NCI-H128 (cell line): ENCODE results near the gene MAN1C1.
"Not testable (repeated sequence)": the region's sequence is repeated elsewhere in the genome, so short reads cannot be mapped to it uniquely, and the experiment has no call there.

Experiments
- DNase-seq: peaks from one replicate; lab custom pipeline; 2025; ENCODE audit not compliant: unreplicated experiment; lab: John Stamatoyannopoulos, UW

Gene MAN1C1

DNA sequence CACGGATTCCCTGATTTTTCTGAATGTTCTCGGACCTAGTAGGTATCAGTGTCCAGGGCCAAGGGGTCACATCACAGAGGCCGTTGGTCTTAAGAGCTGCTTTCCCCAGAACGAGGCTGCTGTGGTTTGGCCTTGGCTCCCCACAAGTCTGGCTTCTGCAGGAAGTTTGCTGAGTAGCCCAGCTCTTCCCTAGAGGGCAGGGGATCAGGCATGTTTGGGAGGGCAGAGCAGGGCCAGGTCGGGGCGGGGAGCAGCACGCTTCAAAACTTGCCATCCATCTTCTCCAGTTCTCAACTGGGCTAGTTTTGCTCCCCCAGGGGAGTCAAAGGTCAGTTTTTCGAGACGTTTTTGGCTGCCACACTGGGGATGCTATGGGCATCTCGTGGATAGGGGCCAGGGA, 37.0 kb downstream of the MAN1C1 start:
- no peak for DNase-seq

DNA sequence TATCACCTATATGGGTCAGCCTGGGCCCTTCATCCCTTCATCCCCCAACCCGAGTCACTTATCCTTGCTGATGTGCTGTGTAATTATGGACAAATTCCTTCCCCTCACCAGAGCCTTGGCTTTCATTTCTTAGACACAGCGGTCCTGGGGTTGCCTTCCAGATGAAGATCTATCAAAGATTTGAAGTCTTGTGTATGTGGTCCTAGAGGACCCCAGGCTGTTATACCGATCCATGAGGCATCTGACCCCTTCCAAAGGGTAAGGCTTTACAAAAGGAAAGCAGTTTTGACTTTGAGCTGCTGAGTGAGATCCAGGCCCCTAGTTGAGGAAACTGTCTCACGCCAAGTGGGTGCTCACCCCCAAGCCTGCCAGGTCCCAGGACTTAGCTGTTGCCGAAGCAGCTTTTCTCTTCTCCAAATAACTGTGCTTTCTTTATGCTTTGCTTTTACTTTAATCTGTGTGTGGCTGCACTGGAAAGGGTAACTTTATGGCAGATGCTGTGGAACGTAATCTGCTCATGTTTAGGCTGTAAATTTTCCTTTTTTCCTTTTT, 37.6 kb downstream of the MAN1C1 start:
- DNase-seq, result no peak

DNA sequence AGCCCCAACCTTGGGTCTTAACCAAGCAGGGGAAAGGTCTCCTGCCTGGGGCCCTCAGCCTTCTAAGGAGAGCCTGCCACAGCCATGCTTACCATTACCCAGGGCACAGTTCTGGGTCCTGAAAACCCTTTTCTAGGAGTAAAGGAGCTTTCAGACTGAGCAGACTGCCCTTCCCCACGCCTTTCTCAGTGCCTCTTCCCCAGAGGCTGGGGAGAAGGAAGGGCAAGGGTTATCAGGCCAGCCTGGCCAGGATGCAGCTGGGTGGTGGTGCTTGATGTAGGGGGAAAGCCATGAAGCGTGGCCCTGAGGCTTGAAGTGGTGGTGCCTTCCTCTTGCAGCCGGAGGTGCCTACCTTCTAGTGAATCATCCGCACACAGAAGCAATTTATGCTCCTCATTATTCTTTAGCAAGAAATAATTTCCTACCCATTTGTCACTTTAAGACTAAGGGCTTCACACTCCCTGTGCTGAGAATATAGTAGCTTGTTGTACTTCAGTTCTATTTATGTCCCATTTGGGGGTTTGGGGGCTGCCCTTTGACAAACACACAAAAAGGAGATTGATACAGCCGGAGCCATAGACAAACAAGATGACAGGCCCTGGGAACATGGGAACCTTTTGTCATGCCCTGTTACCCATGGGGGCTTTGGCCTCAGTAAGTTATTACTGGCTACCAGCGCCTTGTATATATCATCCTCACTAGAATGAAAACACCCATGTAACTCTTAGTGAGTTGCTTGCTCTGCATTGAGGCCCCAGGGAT, 40.7 kb downstream of the MAN1C1 start:
- DNase-seq, result no peak

DNA sequence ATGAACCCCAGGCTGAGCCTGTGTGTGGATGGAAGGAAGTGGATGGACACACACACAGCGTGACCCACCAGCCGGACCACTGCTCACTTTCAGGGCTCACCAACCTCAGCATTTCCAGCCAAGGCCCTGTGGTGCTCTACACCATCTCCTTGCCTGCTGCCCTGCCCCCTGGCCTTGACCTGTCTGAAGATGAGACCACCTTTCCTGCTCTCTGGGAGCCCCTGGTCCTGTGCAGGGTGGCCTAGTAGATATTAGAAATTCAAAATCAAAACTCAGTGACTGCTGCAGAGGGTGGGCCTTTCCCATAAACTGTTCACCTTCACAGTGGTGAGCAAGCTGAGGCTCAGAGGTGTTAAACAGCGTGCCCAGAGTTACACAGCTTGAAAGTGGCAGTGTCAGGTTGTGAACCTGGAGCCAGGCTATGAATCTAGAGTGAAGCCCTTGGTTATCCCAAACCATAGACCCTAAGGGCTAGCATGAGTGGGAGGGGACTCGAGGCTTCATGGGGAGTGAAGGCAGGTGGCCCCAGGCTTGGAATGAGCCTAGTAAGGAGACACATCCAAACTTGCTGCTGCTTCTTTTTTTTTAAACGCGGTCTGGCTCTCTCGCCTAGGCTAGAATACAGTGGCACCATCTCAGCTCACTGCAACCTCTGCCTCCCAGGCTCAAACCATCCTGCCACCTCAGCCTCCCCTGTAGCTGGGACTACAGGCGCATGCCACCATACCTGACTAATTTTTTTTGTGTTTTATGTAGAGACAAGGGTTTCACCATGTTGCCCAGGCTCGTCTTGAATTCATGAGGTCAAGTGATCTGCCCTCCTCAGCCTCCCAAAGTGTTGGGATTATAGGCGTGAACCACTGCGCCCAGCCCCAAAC, 41.5 kb downstream of the MAN1C1 start:
- DNase-seq, result no peak

DNA sequence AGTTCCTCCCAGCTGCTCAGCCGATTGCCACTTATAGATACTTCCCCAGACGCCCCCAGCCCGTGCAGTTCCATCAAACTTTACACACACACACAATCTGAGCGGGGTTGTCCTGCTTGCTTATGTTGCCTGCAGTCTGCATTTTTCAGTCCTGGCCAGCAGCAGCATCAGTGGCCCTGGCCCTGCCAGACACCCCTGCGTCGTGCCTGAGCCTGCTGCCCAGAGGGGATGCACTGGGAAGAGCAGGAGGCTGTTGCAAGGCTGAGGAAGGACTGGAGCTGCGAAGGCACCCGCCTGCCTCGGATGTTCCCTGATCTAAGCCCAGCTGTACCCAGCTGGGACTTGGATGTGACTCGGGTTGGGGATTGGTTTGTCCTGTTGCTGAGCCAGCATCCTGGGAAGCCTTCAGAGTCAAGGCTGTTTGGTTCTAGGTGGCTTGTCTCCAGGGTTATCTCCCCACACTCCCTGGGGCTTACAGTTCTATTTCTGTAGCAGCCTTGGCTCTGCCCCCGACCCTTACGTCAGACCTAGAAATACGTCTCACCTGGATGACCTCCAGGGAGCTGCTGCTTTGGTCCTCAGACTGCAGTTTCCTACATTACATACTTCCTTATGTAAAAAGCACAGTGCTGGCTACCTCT, 42.3 kb downstream of the MAN1C1 start:
- DNase-seq, result no peak

DNA sequence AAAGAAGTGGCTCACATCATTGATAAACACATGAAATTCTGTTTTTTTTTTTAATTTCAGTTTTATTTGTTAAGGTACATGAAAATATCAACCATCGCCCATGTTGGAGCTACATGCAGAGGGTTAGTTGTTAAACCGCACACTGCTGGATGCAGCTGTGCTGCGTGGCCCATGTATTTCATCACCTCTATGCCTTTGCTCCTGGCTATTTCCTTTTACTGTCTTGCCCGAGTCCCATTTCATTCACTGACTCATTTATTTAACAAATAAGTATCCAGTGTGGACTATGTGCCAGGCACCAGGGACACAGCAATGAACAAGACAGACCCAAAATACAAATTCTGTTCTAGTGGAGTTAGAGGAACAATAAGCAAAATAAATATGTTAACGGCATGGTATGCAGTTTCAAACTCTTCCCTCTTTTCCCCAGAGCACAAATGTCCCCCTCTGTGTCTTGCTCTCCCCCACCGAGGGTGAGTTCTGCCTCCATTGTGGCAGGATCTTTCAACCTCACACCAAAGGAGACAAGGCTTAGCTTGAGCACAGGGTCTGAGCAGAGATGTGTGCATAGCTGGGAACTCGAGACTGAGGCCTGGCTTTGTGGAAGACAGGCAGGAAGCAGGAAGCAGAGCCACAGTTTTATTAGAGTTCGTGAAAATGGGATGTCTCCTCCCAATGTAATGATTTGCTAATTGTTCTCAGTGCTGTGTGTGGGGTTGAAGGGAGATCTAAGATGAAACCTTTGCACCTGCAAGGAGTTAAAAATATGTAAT, 44.6 kb downstream of the MAN1C1 start:
- no peak for DNase-seq

DNA sequence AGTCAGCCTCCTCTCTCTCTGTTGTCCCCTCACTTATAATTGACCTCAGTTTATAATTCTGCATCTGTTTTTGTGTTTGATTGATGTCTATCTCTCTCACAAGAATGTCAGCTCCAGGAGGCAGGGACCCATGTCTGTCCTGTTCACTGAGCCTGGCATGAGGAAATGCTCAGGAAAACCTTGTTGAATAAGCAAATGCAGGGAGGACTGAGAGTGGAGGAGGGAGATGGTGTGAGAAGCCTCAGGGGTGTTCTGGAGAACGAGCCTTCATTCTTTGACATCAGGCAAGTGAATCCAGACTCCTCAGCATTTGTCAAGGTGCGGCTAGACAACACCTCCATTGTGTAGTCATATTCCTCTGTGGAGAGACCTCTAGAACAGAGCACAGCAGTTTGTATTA, 45.5 kb downstream of the MAN1C1 start:
- no peak for DNase-seq

DNA sequence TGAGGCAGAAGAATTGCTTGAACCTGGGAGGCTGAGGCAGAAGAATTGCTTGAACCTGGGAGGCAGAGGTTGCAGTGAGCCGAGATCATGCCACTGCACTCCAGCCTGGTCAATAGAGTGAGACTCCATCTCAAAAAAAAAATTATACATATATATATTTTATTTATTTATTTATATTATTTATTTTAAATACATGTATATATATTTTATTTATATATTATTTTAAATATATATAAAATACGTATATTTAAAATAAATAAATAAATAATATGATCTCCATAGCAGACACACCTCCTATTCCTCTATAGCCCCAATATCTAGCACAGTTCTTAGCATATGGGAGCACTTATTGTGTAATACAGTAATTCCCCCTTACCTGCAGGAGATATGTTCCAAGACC, 46.4 kb downstream of the MAN1C1 start:
- not testable (repeated sequence) for DNase-seq

DNA sequence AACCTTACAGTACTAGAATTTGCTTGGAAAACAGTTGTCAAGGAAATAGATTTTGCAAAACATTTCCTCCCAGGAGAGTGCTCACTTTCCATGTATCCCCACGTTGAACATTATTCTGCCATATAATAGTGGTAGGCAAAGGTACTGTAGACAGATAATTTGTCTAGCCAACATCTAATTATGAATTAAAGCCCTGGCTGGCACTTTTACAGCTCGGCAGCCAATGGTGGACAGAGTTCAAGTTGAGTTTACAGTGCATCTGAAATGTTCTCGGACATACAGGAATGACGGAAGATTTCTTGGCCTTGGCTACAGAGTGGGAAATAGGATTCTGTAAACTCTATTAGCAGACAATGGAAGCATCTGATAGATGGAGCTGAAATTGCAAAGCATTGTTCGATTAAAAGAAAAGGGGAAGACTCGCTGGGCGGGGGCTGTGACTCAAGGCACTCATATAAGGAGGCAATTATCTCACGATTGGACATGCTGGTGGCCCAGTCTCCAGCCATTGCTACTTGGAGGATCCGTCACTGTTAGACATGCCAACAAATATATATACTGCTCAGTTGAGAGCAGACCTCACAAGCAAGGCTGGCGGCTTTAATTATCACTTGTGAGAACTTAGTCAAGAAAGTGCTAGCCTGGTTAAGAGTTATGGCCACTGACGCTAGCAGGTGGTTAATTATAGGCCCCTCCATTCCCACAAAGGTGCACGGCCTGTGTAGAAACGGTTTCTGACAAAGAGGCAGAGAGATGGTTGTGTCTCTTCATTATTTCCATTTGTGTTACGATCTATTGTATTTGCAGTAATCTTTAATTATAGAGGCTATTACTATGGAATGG, 48.0 kb downstream of the MAN1C1 start:
- no peak for DNase-seq

DNA sequence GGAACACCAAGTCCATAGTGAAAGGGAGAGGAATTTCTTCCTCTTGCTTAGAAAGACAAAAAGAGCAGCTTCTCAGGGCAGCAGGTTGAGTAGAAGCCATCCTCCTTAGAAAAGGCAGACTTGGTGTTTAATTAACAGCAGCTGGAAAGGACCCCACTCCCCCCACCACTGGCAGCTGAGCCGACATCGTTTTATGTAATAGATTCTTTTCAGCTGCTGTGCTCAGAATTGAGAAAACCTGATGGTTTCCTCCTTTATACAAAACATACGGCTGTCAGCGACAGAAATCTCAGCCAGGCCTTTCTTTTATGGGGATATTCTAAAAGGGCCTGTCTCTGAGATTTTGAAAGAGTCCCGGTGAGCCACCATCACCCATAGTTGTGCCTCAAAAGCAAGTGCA, 49.9 kb downstream of the MAN1C1 start:
- DNase-seq, result no peak

DNA sequence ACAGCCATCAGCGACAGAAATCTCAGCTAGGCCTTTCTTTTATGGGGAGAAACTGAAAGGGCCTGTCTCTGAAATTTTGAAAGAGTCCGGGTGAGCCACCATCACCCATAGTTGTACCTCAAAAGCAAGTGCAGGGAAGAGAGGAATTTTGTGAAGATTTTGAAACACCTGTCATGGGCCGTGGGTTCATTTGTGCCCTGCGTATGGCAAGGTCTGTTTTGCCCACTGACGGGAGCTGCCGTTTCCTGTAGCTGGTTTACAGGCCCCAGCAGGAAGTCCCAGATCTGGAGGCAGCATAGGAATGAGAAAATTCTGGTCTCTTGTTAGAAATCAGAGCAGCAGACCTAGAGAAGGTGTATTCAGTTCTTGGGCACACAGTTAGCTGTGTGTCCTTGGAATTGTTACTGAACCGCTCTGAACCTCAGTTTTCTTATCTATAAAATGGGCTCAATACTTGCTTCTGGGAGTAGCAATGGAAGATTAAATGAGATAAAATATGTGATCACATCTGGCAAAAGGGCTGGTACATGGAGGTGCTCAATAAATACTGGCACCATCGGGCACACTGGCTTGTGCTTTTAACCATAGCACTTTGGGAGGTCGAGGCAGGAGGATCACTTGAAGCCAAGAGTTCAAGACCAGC, 52.5 kb downstream of the MAN1C1 start:
- DNase-seq, result no peak

DNA sequence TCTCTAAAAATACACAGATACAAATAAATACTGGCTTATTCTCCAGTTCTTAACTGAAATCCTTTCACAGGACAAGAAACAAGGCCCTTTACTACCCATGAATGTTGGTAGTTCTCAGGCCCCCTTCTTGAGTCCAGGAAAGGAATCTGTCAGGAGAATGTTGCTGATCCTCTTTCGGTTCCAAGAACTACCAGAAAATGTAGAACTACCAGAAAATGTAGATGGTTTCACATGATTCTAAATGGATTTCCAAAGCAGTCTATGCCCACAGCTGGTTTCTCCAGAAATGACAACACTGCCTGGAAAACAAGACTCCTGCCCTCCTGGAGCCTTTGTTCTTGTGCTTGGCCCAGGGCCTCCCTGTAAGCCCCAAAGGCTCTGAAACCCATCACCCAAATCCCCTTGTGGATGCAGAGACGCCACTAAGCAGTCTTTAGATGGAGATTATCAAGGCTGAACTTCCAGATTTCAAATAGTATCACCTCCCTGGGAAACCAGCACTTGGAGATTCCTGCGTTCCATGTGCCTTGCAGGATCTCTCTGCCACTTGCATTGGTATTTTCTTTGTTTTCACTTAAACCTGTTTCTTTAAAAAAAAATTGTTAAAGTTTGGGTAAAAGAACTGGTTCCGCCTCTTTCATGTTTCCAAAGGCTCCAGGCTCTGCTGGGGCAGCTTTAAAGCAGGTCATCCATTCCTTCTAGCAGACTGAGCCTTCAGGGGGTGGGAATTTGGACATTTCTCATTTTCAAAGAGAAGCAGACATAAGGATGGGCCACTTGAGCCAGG, 53.4 kb downstream of the MAN1C1 start:
- no peak for DNase-seq

DNA sequence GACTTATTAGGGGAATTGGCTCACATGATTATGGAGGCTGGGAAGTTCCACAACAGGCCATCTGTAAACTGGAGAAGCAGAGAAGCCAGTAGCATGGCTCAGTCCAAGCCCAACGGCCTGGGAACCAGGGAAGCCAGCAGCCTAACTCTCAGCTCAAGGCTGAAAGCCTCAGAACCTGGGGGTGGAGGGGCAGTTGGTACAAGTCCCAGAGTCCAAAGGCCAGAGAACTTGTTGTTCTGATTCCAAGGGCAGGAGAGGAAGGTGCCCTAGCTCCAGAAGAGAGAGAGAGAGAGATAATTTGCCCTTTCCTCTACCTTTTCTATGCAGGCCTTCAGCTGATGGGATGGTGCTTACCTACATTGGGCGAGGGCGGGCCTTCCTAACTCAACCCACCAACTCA, 55.3 kb downstream of the MAN1C1 start:
- DNase-seq, result no peak

DNA sequence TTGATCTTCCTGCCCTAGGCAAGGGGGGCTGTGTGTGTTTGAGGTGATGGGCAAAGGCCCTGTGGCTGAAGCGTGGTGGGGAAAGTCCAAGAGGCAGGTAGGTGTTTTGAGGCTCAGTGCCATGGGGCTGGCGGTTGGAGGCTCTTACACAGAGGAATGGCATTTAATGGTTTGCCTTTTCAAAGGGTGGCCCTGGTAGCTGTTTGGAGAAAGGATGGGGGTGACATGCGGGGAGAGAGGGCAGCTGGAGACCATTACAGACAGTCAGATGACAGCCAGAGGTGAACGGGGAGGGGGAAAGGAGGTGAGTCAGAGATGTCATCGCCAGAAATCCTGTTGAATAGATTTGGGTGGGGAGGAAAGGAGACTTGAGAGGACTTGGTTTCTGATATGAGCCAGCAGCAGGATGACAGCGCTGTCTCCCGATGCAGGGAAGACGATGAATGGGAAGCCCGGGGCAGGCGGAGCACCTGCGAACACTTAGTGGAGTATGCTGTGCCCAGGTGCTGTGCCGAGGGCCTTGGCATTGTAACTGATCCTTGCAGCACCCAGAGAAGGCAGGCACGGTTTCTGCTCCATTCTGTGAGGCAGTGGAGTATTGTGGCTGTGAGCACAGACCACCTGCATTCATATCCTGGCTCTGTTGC, 56.3 kb downstream of the MAN1C1 start:
- no peak for DNase-seq

DNA sequence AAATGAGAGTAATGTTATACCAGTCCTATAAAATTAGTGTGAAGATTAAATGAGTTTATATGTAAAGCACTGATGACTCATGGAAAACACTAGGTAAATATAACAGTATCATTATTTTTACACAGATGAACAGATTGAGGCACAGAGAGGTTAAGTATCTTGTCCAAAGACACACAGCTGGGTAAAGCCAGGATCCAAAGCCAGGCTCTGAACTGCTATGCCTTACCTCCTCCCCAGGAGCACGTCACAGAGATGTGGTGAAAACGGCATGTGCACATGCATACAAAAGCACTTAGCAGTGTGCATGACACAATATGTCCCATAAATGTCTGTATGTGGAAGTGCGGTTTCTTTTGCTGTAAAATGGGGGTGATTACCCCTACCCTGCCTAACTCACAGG, 56.9 kb downstream of the MAN1C1 start:
- no peak for DNase-seq

DNA sequence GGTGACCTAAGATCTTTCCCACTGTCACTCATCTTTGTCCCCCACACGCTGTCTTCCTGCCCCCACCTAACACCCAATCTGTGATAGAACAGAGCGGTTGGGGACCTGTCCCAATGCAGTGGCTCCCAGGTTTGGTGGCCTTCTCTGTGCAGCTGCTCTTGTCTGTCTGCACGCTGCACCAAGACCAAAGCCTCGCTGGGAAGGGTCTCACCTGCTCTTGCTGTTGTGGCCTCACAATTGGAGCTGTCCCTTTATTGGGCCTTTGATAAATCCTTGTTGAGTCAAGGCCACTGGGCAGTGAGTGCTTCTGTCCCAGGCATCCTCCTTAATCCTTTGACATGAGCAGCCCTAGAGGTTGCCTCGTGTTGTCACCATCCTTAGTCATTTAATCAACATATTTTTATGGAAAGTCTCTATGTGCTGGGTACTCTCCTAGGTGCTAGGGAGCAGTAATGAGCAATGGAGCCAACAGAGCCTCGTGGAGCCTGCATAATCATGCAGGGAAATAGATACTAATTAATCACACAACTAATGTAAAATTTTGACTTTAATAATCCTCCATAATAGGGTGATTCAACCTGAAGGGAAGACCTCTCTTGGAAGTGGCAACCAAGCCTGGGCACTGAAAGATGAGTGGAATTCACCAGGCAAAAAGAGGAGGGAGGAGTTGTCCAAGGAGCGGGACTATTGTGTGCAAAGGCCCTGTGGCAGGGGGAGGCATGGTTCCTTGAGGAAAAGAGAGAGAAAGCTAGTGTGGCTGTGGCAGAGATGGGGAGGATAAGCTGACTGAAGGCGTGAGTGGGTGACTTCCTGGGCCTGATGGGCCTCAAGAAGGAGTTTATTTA, 57.6 kb downstream of the MAN1C1 start:
- DNase-seq, result no peak

DNA sequence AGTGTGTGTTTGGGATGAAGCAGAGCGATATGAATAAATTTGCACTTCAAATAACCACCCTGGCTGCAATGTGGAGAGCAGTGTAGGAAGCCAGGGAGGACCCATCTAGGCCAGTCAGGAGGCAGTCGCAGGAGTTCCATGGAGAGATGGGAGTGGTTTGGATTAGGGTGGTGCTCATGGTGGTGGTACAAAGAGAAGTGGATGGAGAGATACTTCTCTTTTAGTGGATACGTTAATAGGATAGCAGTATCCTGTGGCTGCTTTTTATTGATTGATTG, 58.2 kb downstream of the MAN1C1 start:
- DNase-seq, result no peak
